ENCODE data around the gene DMRT1. TPM values are rescaled to one million over a fixed set of nuclear protein-coding genes. Genes with fewer than 3 reads are reported as not detected.
"Not testable (repeated sequence)": the region's sequence is repeated elsewhere in the genome, so short reads cannot be mapped to it uniquely, and the experiment has no call there.

The DMRT1 gene
- polyA plus RNA-seq, 12 donors: not detected

DNA sequence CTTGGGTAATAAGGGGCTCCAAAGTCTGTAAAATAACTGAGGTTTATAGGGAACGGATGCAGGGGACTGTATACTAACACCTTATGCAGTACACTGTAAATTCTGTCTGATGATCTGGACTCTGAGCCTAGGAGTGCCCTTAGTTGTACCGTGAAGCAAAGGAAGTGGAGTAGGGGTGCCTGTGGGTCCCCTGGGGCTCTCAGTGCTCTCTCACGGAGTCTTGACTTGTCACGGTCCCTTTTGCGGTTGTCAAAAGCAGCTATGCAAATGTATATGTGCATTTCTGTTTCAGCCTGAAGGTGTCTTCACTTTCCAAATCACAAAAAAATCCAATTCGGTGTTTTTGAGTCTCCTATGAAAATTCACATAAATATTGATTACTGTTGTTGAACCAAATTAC lies 17.8 kb downstream of the DMRT1 start:
- no peak for DNase-seq

DNA sequence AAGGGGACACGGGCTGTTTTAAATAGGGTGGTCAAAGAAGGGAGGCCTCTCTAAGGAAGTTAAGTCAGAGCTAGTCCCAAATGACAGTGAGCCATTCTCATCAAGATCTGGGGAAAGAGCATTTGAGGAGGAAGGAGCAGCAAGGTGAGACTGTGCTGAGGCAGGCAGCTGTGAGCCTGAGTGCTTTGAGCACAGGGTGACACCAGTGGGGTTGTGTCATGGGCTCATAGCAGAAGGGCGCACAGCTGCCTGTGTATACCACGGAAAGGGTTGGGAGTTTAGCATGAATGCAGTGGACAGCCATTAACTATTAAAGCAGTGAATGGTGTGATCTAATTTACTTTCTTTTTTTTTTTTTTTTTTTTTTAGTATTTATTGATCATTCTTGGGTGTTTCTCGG lies 19.2 kb downstream of the DMRT1 start:
- no peak for DNase-seq

DNA sequence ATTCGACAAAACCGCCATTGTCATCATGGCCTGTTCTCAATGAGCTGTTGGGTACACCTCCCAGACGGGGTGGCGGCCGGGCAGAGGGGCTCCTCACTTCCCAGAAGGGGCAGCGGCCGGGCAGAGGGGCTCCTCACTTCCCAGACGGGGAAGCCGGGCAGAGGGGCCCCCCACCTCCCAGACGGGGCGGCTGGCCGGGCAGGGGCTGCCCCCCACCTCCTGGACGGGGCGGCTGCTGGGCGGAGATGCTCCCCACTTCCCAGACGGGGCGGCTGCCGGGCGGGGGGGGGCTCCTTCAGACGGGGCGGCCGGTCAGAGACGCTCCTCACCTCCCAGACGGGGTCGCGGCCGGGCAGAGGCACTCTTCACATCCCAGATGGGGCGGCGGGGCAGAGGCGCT lies 20.0 kb downstream of the DMRT1 start:
- not testable (repeated sequence) for DNase-seq

DNA sequence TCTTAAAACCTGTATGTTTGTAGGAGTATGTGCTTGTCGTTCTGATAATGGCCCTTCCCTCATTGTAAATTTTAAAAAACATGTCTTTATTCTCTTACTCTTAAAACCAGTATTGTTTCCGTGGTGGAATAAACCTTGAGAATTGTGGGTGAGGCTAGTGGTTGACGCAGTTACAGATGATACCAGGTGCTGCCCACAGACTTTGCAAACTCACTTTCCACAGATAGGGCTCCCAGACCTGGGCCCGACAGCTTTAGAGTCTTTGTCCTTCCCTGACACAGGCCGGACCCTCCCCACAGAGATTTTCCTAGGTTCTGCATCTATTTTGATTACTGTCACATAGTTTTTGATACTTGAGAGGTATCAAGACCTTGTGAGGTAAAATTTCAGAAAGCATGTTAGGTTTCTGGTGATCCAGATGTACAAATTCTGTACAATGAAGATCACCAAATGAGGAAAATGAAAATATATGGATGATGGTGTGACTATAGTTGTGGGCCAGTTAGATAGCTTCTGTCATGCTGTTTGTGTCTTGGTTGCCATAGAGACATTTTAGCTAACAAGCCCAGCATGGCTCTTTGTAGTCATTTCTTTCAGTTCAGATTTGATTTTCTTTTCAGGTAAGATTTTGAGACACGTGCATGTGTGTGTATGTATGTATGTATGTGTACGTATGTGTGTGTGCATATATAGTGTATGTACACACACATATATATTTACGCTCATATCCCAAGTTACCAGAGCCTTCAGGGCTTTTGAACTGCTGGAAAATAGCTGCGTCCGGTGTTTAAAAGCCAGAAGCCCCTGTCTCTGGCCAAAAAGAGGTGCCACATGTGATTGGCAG lies 33.8 kb downstream of the DMRT1 start:
- no peak for DNase-seq

DNA sequence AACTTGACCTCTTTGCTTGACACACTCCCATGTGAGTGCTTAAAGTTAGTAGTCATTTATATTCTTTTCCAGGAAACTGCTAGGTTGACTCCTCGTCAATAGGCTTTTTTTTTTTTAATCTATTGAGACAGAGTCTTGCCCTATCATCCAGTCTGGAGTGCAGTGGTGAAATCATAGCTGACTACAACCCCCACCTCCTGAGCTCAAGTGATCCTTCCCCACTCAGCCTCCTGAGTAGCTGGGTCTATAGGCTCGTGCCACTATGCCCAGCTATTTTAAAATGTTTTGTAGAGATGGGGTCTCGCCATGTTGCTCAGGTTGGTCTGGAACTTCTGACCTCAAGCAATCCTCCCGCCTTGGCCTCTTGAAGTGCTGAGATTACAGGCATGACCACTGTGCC lies 34.9 kb downstream of the DMRT1 start:
- DNase-seq: no peak

DNA sequence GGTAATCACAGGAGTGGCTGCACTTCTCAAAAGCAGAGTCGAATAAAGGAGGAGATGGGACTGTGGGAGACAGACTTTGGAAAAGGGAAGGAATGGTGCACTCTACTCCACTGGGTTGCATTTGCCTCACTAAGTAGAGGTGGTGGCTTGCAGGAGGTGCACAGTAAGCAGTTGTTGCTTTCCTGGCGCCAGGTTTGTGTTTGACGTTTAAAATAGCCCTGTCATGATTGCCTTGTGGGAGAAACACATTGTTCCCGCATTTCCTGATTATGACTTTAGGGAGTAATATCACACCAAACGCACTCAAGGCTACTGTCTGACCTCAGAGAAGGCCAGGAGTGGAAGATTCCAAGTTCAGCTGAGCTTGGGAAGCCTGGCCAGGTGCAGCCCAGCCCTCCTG lies 36.7 kb downstream of the DMRT1 start:
- no peak for DNase-seq

DNA sequence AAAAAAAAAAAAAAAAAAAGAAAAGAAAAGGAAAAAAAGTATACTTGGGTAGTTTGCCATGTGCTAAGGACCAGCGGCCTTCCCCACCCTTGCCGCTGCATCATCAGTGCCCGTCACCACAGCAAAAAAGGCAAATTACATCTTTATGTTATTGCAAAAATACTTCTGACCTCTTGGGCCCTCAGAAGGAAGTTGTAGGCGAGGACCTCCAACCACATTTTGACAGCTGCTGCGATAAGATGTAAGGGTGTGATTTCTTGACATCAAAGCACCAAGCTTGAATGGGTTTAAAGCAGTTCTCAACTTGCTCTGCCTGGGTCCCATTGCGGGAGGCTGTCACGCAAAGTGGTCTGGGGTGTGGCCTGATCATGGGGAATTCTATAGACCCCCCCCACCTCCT lies 39.2 kb downstream of the DMRT1 start:
- no peak for DNase-seq

DNA sequence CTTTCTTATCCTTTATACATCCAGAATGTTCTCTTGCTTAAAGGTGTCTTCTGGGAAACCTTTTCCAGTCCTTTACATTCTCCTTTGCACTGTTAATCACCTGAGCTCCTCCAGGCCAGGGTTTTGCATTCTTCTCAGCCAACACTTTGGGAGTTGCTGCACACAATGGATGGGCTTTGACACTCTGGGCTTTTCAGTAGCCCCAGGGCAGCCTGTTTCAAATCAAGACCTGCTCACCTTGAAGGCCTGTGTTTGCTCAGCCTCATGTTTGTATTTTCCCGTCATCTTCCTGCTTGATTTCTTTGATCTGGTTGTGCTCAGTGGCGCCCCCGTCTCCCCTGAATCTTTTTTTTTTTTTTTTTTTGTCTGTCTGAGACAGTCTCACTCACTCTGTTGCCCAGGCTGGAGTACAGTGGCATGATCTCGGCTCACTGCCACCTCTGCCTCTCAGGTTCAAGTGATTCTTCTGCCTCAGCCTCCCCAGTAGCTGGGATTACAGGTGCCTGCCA lies 41.0 kb downstream of the DMRT1 start:
- DNase-seq: no peak

DNA sequence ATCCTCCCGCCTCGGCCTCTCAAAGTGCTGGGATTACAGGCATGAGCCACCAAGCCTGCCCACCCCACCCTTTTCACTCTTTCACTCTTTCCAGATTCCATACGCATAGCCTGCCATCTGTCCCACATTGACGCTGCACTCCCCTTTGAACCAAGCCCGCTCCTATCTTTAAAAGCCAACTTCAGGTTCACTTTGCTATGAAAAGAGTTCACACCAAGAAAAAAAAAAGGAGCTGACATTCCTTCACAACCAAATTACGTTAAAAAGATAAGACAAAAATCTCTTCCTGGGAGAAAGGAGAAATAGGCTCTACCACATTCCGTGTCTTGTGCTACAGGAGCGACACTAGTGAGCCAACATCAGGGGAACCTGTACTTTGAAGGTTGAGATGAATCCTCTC lies 41.5 kb downstream of the DMRT1 start:
- DNase-seq: no peak

DNA sequence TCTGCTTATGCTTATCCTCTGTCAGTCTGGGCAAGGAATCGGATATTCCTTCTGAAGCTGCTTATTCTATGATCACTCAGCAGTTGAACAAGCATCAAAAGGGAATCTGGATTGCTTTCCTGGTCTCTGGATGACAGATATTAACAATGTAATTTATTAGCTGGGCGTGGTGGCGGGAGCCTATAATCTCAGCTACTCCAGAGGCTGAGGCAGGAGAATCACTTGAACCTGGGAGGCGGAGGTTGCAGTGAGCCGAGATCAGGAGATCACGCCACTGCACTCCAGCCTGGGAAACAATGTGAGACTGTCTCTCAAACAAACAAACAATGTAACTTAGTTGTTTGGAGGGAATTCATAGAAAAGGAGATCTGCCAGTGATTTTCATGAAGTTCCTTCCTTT lies 45.4 kb downstream of the DMRT1 start:
- DNase-seq: no peak

DNA sequence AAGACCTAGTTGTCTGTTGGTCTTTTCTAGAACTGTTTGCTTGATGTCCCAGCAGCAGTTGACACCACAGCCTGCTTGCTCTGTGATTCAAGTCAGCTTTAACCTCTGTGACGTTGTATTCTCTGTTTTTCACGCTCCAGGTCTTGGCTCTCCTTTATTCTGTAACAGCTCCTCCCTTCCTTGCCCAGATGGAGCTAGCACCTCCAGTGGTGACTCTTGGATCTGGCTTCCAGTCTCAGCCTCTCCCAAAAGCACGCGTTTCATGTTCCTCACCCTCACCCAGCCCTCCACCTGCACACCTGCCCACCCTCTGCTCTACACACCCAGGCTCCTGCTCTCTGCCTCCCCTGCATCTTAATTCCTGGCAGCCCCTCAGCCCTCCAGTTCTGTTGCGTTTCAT lies 50.6 kb downstream of the DMRT1 start:
- no peak for DNase-seq

DNA sequence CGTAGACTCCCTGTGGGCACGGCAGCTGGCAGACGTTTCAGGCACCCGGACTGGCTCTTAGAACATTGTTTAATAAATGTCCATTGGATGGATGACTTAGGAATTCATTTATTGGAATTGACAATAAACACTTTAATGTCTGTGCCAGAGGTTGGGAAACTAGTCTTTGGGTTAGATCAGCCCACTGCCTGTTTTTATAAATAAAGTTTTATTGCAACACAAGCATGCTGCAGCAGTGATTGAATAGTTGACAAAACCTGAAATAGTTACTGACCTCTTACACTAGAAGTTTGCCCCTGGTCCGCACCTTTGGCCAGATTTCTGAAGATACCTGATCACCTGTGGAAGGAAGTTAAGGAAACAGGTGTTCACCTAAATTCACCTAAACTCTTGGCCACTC lies 51.6 kb downstream of the DMRT1 start:
- DNase-seq: no peak

DNA sequence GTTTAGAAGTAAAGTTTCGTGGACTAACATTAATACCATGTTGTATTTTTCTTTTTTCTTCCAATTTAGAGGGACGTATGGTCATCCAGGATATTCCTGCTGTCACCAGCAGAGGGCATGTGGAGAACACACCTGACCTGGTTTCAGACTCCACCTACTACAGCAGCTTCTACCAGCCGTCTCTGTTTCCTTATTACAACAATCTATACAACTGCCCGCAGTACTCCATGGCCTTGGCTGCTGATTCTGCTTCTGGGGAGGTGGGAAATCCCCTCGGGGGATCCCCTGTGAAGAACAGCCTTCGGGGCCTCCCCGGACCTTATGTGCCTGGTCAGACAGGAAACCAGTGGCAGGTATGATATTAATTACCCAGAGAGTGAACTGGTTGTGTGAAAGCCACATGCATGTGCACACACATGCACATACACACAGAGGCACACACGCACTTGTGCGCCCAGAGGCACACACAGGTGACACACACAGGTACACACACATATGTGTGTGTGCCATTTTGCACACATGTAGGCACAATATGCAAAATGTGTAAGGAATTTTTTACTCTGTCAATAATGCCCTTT lies 52.4 kb downstream of the DMRT1 start:
- DNase-seq: peak; percentile 65

DNA sequence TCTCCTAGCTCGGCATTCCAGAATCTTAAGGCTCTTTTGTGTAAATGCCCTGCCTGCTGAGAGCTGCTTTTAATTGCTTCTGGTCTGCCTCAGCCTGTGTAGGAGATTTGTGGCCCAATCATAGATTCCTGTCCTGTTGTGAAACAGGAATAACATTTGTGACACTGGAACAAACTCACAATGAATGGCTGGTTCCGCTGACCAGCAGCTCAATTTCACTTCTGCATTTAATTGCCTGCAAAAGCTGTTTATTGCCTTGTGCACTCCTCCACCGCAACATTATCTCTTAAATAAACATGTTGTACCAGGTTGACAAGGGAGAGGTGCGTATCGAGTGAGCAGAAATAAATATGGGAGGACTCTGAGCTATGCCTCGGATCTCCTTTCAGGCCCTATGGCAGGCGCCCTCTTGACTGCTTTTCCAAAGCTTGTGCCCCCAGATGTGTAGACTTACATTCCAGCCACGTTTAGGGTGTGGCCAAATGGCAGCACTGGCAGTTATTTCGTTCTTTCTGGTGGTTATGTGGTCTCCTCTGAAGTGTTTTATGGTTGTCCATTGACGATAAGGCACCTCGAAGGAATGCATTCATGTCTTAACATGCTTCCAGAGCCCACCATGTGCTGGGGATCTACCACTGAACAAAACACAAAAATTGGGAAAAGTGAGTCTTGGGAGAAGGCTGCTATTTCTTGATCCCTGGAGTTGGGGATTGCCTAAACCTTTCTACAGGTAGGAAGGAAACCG lies 58.1 kb downstream of the DMRT1 start:
- peak; percentile 6 for DNase-seq

DNA sequence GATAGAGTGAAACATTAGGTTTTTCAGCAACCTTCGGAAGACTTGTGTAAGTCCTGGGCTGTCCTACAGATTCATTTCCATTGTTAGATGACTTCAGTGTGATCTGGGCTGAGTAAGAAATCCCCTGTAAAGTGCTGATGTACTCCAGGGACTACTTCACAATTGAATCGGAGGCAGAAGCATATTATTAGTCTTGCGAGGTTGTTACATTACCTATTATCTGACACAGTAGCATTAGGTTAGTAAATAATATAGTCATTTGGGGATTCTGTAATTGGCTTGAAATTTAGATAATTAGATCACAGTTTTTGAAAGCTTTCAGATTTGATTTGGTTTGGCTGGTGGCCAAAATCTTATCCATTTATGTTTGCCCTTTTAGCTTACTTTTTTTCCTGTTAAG lies 62.4 kb downstream of the DMRT1 start:
- DNase-seq: no peak

DNA sequence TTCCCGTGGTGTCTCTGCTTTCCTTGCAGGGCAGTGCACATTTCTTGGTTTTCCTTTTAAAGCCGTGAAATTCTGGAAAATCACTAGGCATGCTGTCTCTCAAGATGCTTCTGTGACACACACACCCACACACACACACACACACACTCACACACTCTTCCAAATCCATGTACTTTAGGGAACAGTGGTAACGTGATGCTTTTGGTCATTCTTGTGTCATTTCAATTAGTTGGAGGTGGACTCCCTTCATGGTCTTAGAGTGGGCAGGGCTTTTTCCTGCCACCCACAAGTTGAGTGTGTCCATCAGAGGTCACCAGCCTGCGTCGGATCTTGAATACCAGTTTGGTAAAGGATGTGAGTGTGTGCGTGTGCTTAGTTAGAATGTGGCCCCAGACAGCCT lies 64.4 kb downstream of the DMRT1 start:
- DNase-seq: no peak

DNA sequence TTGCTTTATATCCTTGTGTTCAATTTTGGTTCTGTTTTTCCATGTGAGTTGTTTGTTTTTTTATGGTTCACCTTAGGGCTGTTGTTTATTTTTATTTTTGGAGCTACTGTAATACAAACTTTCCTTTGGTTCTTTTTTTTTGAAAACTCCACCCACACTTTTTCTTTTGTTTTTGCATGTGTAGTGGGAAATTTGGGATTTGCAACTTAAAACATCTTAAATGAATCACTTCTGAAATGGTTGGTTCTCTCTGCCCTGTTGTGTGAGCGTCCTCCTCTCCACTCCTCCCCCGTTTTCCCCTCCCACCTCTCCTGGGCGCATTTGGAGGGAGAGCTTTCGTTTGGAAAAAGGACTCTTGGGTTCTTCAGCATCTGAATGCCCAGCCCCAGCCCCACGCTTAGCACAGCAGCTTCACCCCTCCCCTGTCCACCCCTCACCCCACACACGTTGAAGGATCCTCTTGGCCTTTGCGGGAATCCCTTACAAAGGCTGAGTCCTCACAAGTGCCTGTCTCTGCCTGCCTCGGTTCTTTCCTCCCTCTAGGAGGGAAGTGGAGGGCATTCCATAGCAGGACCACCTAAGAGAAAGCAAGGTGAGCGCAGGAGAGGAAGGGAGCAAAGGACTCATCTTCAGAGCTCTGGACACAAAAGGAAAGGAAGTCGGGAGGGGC lies 67.2 kb downstream of the DMRT1 start:
- DNase-seq: no peak

DNA sequence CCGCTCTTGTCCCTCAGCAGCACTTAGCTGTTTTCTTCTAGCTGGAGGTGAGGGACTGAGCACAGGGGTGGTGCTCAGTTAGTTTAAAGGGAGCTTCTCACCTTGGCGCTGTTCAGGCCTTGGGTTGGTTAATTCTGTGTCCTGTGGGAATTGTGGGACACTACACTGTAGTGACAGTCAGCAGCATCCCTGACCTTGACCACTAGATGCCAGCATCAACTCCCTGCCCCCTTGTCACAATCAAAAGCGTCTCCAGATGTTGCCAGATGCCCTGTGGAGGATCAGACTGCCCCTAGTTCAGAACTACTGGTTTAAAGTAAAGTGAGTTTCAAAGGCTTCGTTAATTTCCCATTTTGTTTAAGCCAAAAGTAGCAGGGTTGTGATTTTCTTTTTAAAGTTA lies 69.5 kb downstream of the DMRT1 start:
- DNase-seq: no peak

DNA sequence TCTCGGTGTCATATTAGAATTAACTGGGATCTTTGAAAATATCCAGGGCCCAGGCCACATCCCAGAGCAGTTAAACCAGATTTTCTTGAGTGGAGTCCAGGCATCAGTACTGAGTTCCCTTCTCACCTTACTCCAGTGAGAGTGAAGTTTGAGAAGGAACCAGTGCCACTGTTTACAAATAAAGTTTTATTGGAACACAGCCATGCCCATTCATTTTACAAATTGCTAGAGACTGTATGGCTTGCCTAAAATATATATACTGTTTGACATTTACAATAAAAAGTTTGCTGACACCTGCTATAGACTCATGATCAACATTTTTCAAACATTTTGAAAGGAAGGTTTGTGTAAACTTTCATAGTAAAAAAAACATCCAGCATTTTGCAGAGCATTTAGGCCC lies 71.3 kb downstream of the DMRT1 start:
- no peak for DNase-seq

DNA sequence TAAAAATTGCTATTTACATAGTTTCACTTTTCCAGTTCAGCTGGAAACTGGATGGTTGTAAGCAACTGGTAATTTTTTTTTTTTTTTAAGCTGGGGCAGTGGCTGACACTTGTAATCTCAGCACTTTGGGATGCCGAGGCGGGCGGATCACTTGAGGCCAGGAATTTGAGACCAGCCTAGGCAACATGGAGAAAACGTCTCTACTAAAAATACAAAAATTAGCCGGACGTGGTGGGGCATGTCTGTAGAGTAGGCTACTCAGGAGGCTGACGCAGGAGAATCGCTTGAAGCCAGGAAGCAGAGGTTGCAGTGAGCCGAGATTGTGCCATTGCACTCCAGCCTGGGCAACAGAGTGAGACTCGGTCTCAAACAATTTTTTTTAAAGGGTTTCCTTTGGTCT lies 72.0 kb downstream of the DMRT1 start:
- not testable (repeated sequence) for DNase-seq

DNA sequence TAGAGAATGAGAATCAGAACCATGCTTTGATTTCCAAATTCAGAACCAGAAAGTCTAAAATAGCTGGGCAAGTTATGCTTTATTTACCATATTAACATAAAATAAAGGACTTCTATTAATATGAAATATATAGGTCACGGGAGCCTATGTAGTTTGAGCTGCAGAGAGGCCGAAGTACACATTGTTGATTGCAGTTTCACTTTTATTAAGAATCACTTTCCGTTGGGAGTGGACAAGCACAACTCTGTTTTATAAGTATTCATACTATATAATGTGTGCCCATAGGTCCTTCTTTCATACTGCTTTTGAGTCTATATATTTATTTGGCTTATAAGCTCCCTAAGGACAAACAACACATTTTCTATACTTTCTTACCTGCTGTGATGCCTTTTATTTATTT lies 76.2 kb downstream of the DMRT1 start:
- no peak for DNase-seq

DNA sequence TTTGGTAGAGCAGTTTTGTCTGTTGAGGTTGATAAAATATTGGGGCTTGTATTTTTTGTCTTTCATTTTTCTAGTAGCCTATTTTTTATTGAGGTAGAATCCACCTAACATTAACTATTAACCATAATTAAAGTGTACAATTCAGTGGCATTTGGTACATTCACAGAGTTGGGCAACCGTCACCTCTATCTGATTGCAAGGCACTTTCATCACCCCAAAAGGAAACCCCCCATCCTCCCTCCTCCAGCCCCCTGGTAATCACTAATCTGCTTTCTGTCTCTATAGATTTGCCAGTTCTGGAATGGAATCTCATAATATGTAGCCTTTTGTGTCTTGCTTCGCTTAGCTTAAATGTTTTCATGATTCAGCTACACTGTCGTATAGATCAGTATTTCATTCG lies 79.4 kb downstream of the DMRT1 start:
- no peak for DNase-seq
